Loucy (cell line): ENCODE results near the gene KIZ.

Experiments
- EZH2phosphoT487 ChIP-seq: fragments of 200-600 bp; IDR thresholded peaks from 2 replicates; pipeline ENCODE4 v1.6.1; 2018; ENCODE audit warnings: antibody characterized with exemption, mild to moderate bottlenecking, moderate library complexity, borderline replicate concordance
- TF ChIP-seq, protein P1 (sequence below): fragments of 200-600 bp; sonication (generic); conservative IDR thresholded peaks from 2 replicates; pipeline ENCODE4 v1.5.1; 2014; ENCODE audit warnings: mild to moderate bottlenecking, antibody characterized with exemption, low read length

DNA sequence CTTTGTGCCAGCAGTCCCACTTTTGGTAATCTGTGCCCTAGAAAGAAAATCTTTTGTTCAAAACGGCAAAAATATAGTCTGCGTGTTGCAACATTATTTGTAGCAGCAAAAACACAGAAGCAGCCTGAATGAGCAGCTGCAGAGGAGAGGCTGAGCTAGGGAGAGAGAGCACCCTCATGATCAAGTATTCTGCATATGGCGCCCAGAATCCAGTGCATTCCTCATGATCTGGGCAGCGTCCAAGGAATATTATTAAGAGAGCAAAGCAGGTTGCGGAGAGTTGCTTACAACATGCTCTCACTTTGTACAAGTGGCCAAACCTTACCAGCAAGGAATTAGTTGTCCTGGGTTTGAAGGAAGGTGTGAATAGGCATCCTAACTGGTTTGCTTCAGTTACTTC, 25.9 kb downstream of the KIZ start:
- TF ChIP-seq, protein P1, sequence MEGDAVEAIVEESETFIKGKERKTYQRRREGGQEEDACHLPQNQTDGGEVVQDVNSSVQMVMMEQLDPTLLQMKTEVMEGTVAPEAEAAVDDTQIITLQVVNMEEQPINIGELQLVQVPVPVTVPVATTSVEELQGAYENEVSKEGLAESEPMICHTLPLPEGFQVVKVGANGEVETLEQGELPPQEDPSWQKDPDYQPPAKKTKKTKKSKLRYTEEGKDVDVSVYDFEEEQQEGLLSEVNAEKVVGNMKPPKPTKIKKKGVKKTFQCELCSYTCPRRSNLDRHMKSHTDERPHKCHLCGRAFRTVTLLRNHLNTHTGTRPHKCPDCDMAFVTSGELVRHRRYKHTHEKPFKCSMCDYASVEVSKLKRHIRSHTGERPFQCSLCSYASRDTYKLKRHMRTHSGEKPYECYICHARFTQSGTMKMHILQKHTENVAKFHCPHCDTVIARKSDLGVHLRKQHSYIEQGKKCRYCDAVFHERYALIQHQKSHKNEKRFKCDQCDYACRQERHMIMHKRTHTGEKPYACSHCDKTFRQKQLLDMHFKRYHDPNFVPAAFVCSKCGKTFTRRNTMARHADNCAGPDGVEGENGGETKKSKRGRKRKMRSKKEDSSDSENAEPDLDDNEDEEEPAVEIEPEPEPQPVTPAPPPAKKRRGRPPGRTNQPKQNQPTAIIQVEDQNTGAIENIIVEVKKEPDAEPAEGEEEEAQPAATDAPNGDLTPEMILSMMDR: no peak
- TF ChIP-seq EZH2phosphoT487: no peak
